GM18508 (cell line): ENCODE results near the gene ALDH3A1.

Experiments used
- ATAC-seq: cut with Tn5 transposase; IDR thresholded peaks from one replicate; pipeline ENCODE4 v1.9.1; 2021; ENCODE audit warnings: moderate number of reproducible peaks; ENCODE audit not compliant: insufficient read depth, unreplicated experiment

ALDH3A1 gene

DNA sequence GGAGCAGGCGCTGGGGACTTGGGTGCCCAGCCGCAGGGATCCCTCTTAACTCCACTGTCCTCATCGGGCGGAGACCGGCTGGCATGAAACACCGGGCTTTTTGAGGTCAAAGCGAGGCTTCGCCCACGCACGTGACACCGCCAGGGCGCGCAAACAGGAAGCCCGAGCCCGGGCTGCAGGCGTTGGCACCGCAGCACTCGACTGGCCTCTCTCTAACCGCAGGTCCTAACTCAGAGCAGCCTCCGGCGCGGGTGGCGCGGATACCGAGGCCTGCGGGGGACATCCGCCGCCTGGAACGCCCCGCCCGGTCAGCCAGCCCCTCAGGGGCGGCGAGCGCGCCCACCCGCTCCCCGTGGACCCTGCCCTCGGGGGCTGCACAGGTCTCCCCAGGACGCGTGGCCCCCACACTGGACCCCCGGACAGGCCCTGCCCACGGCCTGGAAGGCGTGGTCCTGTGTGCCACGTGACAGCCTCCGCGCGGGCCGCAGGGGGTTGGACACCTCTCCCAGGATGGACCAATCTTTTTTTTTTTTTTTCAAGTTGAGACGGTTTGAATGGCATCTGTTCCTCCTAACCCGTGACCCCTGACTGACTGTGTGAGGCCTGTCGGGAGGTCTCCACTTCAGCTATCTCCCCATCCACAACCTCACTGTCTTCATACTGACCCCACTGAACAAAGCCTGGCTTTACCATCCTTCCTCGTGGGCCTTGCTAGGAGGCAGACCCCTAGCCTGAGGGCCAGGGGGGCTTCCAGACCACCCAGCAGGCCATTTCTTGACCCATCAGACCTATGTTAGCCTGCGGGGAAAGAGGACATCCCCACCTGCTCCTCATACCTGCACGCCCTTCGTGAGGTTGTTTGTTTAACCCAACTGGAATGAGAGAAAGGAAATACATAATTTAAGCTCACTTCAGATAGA lies 23.3 kb downstream of the ALDH3A1 start:
- no peak for ATAC-seq

DNA sequence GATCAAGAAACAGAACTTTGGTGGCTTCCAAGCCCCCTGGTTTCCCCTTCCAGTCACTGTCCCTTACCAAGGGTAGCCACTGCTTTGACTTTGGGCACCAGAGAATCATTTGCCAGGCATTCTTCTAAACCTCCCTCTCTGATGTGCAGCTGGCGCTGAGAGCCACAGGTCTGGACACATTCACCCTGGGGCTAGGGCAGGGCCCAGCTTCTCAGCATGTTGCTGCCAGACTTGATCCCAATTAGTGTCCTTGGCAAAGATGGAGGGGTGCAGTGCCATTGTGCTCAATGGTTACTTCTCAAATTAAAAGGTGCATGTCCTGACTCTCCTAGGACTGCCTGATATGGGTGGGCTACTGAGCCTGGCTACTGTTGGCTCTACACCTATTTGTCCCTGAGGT lies 24.1 kb downstream of the ALDH3A1 start:
- no peak for ATAC-seq

DNA sequence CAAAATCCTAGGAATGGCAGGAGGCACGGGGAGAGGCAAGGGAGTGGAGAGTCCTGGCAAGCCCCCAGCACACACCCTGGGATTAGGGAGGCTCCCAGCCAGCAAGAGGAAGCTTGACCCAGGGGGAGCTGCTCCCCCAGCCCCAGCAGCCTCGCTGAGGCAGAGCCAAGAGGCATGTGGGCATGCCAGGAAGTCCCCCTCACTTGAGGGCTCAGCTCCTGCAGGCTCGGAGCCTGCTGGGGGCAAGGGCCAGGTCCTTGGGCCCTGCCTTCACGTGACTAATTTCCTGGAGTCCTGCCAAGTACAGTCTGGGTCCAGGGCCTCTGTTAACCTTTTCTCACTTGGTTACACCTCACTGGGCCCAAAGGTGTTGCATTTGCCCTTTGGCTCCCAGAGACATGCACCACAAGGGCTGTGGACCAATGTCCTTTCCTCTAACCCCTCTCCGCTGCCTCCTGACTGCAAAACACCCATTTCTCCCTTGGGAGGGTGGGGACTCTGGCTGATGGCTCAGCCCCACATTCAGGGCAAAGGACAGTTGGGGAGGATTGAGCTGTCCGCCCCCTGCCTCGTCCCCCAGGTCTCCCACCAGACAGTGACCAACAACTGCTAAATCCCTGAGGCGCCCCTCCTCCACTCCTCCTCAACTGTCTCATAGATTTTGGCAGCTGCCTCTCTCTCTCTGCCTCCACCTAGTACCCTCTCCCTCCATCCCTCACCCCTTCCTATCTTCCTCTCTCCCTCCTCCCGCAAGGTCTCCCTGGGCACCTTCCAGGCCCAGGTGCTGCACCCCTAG lies 27.3 kb downstream of the ALDH3A1 start:
- no peak for ATAC-seq

DNA sequence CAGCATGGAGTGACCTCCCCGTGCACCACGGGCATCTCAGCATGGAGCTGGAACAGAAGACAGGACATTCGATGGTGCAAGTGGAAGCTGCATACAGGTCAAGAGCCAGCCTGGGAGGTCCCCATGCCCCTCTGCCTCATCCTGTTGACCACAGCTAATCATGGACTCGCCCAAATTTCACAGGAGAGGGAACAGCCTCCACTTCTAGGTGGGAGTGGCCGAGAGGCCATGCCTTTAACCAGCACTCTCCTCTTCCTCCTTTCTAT lies 28.0 kb downstream of the ALDH3A1 start:
- ATAC-seq: no peak

DNA sequence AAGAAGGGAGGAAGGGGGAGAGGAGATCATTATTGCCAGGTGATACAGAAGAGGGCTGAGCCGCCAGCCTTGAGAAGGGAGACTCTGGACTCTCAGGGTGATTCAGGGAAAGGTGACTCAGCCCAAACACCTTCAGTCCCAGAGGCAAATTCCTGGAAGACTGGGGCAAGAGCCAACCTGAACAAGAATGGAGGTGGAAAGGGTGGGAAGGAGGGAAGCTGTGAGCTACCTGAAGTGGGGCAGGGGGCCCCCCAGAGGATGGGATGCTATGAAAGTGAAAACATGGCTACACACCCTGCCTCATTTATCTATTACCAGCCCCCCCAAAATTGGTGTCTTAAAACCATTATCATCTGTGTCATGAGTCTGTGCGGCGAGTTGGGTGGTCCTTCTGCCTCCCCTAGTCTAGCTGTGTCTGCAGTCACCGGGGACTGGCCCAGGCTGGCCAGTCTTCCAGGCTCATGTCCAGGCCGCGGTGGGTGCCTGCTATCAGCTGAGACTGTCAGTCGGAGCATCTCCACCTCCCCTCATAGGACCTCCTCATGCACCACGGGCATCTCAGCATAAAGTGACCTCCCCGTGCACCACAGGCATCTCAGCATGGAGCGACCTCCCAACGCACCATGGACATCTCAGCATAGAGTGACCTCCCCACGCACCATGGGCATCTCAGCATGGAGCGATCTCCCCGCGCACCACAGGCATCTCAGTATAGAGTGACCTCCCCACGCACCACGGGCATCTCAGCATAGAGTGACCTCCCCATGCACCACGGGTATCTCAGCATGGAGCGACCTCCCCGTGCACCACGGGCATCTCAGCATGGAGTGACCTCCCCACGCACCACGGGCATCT lies 28.5 kb downstream of the ALDH3A1 start:
- no peak for ATAC-seq

DNA sequence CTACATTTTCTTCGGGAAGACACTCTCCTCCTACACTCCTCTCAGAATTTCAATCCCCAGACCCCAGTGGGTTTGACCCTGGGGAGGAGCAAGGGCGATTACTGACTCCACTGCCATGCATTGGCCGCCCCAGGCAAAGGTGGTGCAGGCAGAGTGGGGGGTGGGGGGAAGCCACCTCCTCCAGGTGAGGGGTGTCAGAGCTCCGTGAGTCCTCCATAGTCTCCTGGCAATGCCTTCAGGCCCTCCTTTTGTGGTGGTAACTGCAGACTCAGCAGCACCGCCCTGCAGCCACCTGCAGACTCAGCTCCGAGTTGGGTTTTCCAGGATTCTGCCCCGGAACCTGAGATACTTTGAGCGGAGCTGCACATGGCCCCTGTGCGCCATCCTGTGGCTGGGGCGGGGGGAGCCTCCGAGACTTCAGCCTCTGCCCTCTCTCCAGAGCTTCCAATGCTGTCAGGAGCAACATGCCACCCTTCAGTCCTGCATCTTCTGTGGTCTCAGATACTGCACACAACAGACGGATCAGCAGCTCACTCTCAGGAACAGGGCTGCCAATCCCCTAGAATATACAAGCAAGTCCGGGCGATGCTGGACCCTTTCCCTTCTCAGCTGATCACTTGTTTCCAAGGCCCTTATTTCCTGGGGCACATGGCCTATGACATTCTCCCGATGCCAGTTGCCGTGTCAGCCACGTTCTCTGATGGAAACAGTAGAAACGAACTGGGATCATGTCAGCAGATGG lies 29.3 kb downstream of the ALDH3A1 start:
- no peak for ATAC-seq

DNA sequence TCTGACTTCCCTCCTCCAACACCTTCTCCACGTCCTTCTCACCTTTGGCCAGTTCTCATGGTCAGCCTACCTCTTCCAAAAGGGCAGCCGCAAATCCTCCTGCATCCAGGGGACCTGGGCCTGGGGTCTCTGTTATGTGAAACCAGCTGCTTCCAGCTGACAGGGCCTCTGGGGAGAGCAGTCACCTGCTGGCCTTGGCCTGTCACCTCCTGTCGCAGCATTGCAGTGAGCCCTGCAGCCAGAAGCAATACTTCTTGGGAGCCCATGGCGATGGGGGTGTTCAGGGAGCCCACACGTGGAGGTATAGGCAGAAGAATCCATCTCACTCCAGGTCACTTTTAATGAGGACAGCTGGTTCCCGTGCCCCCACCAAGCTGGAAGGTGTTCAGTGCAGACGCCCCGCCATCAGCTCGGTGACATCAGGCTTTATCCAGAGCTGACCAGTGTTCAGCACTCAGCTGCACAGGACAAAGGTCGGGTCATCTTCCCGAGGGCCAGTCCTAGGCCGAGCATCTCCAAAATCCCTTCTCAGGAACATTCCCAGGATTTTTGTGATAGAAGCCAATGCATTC lies 30.0 kb downstream of the ALDH3A1 start:
- ATAC-seq: no peak

DNA sequence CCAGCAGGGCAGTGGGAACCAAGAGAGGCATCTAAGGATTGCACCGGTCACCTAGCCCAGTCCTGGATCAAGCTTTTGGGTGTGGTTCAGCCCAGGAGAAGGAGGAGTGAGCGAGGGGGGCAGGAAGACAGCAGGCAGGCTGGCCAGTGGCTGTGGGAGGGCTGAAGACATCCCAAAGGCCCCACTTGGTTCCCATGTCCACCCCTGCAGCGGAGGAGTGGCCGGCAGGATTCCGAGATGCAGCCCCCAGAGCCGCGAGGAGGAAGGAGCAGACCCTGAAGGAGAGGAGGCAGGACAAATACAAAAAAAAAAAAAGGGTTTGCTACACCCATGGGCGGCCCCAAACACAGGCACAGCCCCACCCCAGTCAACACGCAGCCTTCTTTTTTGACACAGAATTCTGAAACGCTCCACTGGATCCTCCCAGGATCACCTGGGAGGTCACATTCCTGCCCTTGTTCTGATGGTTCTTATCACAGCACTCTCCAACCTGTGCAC lies 30.6 kb downstream of the ALDH3A1 start:
- no peak for ATAC-seq

DNA sequence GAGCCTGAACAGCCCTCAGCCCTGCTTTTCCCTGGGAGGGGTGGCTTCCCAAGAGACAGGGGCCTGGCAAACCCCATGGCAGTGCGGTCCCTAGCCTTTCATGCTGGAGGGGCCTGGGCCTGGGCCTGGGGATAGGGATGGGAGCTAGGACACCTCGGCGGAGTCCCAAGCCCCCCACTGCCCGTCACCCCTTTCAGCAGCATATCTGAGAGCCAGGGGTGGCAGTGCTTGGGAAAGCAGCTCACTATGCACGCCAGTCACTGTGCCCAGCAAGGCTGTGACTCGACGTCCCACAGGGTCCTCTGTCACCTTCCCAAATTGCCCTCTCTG lies 31.1 kb downstream of the ALDH3A1 start:
- no peak for ATAC-seq

DNA sequence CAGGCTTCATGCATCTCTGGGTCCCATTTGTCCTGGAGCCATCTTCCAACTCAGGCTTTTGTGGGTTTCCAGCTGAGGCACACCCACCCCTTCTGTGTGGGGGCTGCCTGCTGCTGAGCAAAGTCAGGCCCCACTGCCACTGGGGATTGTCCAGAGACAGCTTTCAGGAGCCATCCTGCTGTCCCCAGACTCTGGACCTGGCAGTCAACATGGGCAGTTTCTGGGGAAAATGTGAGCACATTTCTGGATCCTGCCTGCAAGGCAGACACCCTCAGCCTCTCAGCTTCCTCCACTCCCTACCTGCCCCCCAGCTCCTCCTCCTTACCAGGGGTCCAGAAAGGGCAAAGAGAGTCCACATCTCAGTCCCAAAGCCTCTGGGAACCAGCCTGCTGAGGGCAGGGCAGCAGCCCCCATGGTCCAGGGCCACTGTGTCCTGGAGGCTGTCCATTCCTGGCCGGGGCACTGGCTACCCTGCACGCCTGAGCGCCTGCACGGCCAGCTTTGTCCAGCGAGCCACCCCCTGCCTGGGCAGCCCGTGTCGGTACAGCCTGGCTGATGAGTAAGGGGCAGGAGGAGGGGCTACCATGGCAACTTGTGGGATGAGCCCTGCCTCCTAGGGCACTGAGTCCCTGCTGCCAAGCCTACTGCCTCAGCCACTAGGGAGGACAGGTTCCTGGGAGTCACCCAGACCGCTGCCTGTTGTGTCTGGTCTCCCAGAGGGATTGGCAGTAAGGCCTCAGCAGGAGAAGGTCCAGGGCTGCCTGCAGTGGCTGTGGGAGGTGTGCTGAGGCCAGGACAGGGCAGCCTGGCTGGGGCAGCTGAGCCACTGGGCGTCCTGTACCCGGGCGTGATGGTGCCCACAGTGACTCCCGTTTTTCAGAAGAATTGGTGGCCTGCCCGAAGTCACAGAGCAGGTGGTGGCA lies 31.7 kb downstream of the ALDH3A1 start, which contains the start of gene SLC47A2:
SLC47A2 (minus strand) TSS at position 477 of the 923 bp plus-strand sequence; CDS start at position 448, 29 bp downstream.
- ATAC-seq: no peak

DNA sequence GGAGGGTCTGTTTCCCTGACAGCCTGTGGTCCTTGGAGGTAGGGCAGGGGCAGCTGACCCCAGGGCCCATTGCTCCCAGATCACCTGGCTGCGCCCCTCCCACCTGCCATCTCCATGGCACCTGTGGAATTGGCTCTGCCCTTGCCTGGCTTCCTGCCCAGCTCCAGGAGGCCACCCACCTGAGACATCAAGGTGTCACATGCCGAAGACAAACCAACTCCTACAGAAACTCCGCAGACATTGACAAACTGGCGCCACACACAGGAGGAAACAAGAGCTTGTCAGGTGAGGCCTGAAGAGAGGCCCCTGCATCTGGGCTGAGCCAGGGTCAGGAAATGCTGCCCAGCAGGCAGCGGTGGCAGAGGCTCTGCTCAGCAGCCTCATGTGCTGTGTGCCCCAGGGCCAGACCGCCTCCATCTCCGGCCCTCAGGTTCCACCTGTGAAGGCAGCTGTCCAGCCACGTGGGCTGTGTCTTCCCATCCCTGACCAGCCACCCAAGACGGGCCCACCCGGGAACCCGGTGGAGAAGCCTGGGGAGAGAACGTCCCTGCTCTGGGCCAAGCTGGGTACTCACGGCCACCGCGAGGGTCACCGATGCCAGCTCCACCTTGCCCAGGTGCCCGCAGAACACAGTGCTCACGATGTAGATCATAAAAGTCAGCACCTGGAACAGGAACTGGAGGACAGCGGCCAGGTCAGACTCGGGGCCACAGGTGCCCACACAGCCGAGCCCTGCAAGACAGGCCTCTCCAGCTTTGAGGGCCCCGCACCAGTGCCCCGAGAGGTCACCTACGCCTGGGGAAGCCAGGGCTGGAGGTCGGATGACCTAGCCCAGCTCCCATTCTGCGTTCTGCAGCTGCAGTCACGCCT lies 33.3 kb downstream of the ALDH3A1 start:
- ATAC-seq: no peak

DNA sequence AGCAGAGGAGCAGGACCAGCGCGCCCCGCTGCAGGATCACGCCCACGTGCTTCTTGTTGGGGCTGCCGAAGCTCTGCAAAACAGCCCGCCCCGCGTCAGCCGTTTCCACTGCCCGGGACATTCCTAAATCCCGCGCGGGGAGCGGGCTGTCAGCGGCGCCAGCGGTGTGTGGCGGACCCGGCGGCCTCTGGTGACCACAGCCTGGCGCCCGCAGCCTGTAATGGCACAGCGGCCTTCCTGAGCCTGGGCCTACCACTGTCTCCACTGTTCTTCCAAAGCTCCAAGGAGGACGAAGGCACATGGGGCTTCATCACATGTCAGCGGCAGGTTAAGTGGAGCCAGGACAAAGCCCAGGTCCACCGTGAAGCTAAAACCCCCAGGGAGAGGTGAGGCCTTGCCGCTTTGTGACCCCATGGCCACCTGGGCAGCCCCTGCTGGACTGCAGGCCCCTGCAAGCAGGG lies 34.2 kb downstream of the ALDH3A1 start:
- no peak for ATAC-seq

DNA sequence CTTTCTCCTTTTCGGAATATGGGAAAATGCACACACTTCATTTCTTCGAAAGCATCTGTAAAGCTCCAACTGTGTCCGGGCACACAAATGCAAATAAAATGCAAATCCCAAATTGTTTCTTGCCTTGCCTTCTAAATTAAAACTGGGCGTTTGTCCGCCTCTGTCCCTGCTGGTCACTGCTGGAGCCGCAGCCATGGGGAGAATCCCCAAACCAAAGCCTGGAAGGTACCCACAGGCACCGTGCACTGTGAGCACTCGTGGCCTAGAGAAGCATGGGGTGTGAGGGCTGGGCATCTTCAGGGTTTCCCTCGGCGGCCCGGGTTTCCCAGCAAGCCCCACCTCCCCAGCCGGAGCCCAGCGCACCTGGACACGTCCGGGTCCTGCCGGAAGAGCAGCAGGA lies 34.6 kb downstream of the ALDH3A1 start:
- ATAC-seq: no peak

DNA sequence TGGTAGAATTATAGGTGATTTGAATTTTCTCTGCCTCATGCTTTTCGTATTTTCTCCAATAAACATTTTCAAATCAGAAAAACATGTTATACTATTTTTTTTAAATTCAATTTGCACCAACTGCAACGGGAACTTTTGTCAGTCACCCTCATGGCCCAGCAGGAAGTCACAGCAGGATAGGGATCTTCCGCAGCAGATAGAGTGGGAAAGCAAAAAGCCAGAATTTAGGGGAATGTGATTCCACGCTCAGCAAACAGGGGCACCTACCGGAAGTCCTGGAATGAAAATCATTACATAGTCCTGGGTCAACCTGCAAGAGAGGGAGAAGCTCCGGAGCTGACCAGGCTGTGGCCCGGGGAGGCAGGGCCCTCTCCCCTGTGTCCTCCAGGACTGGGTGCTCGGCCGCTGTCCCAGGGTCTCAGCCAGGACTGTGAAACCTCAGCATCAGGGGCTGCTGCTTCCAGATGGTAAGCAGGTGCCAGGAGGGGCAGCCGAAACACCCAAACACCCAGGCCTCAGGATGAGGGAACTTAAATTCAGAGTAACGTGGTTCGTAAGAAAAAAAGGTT lies 35.6 kb downstream of the ALDH3A1 start:
- no peak for ATAC-seq

DNA sequence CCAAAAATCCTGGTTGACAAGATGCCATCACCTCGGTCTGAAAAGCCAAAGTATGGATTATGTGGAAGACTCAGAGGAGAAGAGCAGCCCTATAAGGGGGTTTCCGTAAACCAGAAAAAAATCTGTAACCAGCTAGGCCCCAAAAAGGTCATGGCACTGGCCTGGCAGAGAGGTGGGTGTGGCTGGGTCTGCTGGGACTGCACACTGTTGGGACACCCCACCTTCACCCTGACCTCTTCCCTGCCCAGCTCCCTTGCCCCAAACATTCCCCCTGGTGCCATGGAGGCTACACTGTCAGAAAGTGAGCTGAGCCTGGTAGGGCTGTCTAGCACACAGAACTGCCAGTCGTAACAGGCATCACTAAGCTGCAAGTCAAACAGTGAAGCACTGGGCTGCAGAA lies 38.3 kb downstream of the ALDH3A1 start:
- no peak for ATAC-seq

DNA sequence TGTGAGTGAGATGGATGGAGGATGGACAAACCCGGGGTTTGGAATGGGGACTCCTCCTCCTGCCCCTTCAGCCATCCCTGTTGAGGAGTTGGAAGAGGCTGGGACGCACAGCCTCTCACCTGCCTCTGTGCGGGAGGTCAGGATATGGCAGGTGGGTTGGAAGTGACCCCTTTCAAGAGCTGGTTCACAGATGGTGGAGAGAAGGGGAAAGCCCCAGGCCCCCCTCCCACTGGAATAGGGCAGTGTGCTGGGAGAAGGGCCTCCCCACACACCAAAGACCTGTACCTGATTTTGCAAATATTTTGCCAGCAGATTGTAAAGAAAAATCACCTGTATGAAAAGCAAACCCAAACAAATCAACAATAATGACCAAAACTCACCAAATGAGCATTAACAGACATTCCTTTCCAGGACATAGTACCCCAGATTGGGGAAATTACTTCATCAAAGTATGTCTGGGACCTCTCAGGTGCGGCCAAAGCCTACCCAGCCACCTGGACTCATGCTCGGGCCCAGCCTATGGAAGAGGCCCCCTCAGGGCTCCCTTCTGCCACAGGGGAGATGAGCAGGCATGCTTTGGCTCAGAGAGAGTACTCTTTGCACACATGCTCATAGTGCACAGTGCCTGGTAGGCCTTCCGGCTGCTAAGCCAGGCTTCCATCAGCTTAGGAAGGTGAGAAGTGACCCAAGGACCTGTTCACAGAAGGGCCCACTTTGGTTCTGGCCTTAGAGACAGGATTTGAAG lies 39.5 kb downstream of the ALDH3A1 start:
- ATAC-seq: no peak
